GM10847 (cell line): ENCODE measurements around the gene INPP5E.

ENCODE experiments used
- POLR2A ChIP-seq: IDR thresholded peaks from 2 replicates; pipeline ENCODE4 v1.6.1; 2011; ENCODE audit not compliant: insufficient read length; ENCODE audit errors: extremely low read depth

INPP5E gene

DNA sequence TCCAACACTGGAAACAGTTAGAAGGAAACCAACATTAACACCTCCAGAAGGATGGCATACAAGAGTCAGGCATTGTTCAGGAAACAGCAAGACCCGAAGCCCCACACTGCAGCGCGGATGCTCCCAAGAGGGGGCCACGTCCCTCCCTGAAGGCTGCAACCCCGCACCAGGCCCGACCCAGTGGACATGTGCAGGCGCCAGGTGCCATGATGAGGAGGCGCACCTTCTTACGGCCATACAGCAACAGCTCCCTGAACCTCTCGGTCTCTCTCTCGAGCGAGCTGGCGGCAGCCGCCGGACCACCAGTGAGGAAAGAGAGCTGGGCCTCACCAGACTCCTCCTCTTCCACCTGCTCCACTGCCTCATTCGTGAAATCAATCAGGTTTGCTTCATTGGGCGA is 23.0 kb upstream of the INPP5E start:
- TF ChIP-seq POLR2A, result no peak

DNA sequence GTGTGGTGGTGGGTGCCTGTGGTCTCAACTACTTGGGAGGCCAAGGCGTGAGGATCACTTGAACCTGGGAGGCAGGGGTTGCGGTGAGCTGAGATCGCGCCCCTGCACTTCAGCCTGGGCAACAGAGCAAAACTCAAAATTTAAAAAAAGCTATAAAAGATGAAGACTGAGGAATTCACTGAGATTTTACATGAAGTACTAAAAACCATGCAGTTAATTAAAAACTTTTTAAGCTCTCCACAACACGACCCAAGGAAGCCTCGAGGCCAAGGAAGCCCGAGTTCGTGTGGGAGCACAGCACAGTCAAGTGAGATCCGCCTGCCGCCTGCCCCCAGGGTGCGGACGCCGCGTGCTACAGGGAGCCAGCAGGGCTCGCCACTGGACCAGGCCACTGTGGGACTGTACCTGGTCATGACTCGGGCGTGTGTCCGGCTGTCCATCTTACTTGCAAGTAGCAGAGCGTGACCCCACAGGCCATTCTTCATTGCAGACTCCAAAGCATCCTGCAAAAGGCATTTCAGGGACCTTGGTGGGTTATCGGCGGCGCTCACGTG is 21.2 kb upstream of the INPP5E start:
- no peak for TF ChIP-seq POLR2A

DNA sequence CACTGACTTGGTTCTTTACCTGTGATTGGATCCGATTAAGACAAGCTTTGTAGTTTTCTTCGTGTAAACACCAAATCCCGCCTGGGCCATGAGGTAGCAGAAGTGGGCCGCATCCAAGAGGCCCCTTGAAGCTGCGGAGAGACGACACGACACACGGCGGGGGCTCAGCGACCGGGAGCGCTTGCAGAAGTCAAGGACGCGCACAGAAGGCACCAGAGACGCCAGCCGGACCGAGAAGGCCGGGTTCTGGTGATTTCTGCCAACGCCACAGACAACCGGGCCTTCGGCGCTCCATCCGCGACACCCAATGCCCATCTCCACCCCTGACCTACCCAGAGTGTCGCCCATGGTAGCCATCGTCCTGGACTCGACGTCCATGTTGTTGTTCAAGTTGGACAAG is 19.8 kb upstream of the INPP5E start:
- no peak for TF ChIP-seq POLR2A

DNA sequence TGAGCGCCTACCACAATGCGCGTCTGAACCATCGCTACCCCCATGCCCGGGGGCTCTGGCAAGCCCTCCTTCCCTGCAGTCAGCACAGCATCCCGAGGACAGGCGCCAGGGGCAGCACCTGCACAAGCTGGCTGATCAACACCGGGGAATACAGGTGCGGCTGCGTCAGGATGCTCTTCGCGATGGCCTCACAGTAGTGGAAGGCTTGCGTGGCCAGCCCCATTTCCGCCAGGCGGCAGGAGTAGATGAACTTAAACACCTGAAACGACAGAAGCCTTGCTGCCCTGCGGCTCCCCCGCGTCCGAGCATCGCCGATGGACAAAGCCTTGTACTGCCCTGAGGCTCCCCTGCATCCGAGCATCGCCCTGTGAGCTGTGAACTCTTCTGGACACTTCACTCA is 17.7 kb upstream of the INPP5E start:
- no peak for TF ChIP-seq POLR2A

DNA sequence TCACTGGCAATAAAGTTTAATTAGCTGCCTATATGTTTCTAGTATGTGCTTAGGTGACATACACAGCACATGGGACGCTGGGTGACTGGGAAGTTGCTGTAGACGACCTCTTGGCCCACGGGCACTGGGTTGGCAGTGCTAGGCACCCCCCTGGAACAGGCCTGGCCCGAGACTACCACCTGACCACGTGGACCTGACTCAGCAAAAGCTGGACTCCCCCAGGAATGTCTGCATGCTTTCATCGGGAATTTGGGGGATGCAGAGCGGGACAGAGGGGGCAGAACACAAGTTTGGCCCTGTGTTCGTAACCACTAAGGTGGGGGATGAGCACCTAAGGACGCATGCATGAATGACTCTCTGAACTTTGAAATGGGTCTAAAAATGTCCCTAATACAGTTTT is 16.6 kb upstream of the INPP5E start:
- no peak for TF ChIP-seq POLR2A

DNA sequence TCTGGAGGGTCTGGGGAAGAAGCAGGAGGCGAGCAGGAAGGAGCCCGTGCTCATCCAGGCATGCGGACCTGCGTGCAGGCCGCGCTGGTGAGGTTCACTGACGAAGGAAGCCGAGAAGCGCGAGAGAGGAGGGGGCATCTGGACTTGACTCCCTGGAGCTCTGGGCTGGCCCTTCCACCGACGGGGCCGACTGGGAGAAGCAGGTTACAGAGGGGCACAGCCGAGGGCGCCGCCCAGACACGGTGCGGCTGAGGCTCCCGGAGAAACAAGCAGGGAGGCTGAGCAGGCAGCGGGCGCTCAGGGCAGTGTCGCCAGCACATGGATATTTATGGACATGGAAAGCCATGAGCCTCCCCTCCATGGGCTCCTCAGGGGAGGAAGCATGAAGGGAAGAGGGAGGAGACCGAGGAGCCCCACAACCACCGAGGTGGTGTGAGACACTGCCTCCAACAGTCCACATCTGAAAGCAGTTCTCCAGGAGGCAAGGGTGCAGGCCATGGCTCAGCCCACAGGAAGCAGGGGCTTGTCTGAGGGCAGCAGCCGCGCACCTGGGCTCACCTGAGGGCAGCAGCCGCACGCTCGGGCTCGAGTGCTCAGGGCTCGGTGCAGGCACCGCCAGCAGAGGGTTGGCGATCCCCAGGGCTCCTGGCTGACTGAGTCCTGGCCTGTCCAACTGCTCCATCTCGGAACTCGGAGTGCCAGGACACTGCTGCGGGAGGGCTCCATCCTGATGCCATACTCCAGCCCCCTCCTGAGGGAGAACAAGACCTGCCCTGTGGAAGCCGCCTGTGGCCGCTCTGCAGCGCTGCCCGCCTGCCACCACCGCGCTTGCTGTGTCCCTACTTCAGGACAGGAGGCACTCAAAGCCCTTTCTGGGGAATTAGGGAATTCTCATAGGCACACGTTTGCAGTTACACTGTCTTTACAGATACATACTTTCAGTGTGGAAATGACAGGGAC is 15.7 kb upstream of the INPP5E start:
- TF ChIP-seq POLR2A, result no peak

DNA sequence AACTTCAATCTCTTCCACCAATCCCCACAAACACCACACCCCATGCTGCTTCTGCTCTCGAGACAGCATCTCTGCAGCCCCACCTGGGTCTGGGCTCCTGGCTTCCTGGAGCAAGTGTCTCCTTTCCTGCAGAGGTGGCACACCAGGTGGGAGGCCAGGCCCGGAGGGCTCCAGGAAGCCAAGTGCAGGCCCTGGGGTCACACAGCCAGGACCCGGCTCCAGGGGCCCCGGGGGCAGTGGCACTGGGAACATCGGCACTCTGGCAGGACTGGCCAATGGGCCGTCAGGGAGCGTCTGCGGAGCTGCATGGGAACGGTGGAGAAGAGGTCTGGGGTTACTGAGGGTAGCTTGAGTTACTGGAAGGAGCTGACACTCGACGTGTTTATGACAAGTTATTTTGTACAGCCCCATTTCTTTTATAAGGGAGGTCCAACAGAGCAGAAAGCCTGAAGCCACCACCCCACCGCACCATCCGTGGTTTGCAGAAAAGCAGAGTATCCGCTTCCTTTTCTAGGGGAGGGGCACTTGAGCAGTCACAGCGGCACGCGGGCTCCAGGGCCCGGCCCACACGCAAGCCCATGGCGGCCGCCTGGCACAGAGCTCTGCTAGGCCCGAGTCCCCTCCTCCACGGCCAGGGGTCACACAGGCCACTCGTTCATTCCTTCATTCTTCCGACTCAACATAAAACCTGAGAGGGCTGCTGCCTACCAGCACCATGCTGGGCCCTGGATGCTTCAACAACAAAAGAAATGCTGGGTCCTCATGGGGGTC is 14.6 kb upstream of the INPP5E start:
- no peak for TF ChIP-seq POLR2A

DNA sequence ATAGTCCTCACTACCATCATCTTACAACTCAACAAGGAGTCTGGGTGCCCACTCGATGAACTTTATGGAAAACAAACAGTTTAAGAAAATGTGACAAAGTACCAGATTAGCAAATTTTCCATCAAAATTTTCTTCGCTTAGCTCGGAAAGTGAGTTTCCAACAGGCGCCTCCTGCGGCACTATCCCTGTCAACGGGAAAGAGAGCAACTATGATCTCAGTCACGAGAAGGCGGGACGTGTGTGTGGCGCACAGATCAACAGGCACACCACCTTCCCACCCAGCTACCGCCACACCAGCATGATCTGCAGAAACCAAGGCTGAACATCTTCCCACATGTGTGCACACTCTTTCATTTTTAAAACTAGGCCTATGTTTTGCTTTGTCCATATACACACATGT is 13.7 kb upstream of the INPP5E start:
- no peak for TF ChIP-seq POLR2A

DNA sequence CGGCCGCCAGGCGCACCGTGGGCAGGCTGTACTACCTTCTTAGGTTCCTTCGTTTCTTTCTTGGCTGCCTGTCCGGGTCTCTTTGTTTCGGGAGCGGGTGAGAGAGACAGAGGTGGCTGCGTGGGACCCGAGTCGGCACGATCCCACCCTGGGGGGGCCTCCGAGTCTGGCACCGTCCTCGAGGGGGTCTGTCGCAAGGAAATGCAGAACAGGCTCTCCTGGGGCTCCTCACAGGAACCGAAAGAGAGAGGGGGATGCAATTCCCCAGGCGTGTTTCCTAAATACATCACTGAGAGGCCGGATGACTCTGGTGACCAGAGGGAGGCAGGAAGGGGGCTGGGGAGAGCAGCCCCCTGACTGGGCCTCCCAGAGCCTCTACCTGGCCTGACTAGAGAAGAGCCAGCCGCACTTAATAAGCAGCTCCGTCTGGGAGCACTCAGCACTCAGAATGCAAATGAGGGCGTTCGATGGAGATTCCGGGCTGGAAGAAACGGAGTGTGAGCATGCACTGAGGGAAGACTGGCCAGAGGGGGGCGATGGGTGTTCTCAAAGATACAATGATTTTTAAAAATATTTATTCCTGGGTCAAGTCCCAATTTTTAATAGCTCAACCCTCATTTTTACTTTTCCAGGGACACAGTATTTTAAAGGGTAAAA is 11.7 kb upstream of the INPP5E start:
- TF ChIP-seq POLR2A, result no peak

DNA sequence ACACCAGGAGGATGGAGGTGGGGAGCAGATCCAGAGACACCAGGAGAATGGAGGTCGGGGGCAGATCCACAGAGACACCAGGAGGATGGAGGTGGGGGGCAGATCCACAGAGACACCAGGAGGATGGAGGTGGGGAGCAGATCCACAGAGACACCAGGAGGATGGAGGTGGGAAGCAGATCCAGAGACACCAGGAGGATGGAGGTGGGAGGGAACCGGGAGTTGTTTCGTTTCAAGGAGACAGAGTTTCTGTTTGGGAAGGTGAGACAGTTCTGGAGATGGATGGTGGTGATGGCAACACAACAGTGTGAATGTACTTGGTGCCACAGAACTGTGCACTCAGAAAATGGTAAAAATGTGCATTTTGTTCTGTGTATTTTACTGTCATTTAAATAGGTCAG is 9.0 kb upstream of the INPP5E start:
- TF ChIP-seq POLR2A, result no peak

DNA sequence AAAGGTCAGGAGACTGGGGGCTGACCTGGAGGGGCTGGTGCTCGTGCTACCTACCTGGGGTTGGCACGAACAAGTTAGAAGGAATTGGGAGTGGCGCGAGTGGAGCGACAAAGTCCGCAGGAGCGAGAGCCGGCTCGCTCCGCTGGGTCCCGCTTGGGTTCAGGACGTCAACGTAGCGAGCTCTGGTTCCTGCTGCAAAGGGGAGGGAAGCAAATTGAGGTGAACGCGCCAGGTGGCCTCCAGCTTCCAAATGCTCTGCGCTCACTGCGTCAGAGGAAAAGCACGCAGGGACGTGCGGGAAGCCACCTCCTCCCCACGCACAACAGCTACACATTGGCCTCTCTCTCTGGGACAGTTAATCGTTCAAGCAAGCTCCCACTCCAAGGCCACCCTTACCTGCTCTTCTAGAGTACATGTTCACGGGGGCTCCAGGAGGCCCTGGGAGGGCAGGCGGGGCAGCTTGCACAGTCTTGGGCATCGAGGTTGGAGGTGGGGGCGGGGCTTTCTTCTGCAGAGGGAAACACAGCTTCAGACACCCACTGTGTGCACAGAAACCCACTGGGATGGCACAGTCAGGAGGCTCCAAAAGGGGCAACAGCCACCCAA is 7.6 kb upstream of the INPP5E start:
- TF ChIP-seq POLR2A, result no peak

DNA sequence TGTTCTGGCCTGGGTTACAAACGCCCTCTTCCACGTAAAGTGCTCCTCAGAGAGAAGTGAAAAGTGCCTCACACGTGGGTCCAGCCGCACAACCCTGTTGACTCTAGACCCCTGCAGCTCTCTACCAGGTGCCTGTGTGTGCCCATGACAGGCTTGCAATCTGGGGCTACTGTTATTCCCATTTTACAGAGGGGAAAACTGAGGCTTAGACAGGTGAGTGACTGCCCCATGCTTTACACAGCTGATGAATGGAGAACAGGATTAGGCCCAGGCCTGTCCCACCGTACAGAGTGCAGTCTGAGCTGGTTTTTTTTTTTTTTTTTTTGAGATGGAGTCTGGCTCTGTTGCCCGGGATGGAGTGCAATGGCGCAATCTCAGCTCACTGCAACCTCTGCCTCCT is 6.2 kb upstream of the INPP5E start:
- no peak for TF ChIP-seq POLR2A

DNA sequence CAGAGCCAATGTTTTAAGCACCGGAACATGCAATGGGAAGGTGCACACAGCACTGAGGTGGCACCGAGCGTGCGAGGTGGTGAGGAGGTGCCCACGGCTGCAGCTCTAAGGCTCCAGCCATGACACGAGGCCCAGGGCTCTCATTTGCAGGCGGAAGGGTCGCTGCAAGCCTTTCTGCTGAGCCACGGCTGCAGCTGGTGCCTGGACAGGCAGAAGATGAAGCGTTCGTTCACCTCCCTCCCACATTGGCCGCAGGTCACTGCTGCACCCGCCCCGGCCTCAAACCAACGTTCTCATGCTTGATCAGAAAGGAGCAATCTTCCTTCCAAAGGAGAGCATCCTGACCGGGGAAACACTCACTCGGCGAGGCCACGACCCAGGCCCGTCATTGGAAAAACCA is 4.5 kb upstream of the INPP5E start:
- no peak for TF ChIP-seq POLR2A

DNA sequence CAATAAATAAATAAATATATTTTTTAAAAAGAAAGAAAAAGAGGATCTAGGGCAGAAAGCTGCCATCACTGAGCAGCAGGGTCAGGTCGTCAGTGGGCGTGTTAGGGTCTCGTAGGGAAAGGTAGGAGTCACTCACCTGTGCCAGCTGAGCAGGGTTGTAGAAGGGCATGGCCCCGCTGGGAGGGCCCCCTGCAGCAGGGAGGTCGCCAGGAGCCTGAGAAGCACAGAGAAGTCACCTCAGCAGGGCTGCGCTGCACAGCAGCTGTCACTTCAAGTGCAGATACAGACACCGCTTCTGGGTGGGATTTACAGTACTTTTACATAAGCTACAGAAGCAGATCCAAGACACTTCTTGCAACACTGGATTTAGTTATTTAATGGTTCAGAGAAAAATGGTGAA is 4.0 kb upstream of the INPP5E start:
- TF ChIP-seq POLR2A, result no peak

DNA sequence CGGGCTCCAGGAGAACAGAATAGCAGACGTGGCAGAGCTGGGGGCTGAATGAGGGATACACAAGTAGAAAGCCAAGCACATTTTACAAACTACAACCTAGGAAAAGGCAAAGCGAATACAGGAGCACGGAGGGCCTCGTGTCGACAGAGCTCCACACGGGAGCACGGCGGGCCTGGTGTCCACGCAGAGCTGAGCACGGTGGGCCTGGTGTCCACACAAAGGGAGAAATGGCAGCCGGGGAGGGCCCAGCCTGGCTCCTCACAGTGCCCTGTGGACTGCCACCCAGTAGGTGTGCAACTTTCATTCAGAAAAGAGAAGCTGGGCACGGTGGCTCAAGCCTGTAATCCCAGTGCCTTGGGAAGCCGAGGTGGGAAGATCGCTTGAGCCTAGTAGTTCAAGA is 3.4 kb upstream of the INPP5E start:
- no peak for TF ChIP-seq POLR2A
